Panc1 (cell line): ENCODE data around the gene NINL.

ENCODE experiments used
- POLR2AphosphoS5 ChIP-seq: IDR thresholded peaks from 2 replicates; pipeline ENCODE4 v1.6.1; 2012; ENCODE audit warnings: mild to moderate bottlenecking, low read depth, low read length, moderate library complexity
- SIN3A ChIP-seq: IDR thresholded peaks from 2 replicates; pipeline ENCODE4 v1.6.1; 2012; ENCODE audit warnings: low read depth, mild to moderate bottlenecking, low read length, moderate library complexity, borderline replicate concordance; ENCODE audit not compliant: insufficient read depth
- TF ChIP-seq, protein P1 (sequence below): fragments of 450-650 bp; IDR thresholded peaks from 2 replicates; pipeline ENCODE4 v1.5.1; 2017; ENCODE audit warnings: mild to moderate bottlenecking
- TF ChIP-seq, protein P2 (sequence below), 2 experiments: IDR thresholded peaks; 2 replicates each; pipeline ENCODE4 v1.6.1; 2011 to 2012; ENCODE audit warnings: low read depth in 2 of 2, control low read depth in 1 of 2, low read length in 1 of 2, mild to moderate bottlenecking in 1 of 2, moderate library complexity in 1 of 2; ENCODE audit not compliant: insufficient read depth in 1 of 2

GRCh38 chr20:25563876-25564275 is 21.5 kb downstream of the NINL start:
- TF ChIP-seq, protein P1, sequence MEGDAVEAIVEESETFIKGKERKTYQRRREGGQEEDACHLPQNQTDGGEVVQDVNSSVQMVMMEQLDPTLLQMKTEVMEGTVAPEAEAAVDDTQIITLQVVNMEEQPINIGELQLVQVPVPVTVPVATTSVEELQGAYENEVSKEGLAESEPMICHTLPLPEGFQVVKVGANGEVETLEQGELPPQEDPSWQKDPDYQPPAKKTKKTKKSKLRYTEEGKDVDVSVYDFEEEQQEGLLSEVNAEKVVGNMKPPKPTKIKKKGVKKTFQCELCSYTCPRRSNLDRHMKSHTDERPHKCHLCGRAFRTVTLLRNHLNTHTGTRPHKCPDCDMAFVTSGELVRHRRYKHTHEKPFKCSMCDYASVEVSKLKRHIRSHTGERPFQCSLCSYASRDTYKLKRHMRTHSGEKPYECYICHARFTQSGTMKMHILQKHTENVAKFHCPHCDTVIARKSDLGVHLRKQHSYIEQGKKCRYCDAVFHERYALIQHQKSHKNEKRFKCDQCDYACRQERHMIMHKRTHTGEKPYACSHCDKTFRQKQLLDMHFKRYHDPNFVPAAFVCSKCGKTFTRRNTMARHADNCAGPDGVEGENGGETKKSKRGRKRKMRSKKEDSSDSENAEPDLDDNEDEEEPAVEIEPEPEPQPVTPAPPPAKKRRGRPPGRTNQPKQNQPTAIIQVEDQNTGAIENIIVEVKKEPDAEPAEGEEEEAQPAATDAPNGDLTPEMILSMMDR, result no peak
- TF ChIP-seq, protein P2, sequence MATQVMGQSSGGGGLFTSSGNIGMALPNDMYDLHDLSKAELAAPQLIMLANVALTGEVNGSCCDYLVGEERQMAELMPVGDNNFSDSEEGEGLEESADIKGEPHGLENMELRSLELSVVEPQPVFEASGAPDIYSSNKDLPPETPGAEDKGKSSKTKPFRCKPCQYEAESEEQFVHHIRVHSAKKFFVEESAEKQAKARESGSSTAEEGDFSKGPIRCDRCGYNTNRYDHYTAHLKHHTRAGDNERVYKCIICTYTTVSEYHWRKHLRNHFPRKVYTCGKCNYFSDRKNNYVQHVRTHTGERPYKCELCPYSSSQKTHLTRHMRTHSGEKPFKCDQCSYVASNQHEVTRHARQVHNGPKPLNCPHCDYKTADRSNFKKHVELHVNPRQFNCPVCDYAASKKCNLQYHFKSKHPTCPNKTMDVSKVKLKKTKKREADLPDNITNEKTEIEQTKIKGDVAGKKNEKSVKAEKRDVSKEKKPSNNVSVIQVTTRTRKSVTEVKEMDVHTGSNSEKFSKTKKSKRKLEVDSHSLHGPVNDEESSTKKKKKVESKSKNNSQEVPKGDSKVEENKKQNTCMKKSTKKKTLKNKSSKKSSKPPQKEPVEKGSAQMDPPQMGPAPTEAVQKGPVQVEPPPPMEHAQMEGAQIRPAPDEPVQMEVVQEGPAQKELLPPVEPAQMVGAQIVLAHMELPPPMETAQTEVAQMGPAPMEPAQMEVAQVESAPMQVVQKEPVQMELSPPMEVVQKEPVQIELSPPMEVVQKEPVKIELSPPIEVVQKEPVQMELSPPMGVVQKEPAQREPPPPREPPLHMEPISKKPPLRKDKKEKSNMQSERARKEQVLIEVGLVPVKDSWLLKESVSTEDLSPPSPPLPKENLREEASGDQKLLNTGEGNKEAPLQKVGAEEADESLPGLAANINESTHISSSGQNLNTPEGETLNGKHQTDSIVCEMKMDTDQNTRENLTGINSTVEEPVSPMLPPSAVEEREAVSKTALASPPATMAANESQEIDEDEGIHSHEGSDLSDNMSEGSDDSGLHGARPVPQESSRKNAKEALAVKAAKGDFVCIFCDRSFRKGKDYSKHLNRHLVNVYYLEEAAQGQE (IDR thresholded peaks at IDR 0.05; ENCODE audit: insufficient read depth in 1 of 2, low read depth in 2 of 2, low read length in 1 of 2), result no peak
- TF ChIP-seq POLR2AphosphoS5 (no peak), SIN3A (no peak)
